Suprapubic skin (tissue), 3 donors: ENCODE data around the gene TSC22D4.

Source experiments
- CTCF ChIP-seq, 2 donors: fragments of 200-600 bp in 1 of 2; fragments of 450-650 bp in 1 of 2; sonication (generic) in 1 of 2; IDR thresholded peaks; one replicate each; pipeline ENCODE4 v1.5.1; 2016 to 2019; ENCODE audit warnings: antibody characterized with exemption in 2 of 2, mild to moderate bottlenecking in 1 of 2, moderate library complexity in 1 of 2
- EP300 ChIP-seq: sonication (generic); formaldehyde crosslinking; IDR thresholded peaks from one replicate; pipeline ENCODE4 v1.6.1; 2017; ENCODE audit warnings: antibody characterized with exemption
- POLR2A ChIP-seq, 2 donors: fragments of 450-650 bp; IDR thresholded peaks; one replicate each; pipeline ENCODE4 v1.6.1; 2017; ENCODE audit warnings: antibody characterized with exemption in 2 of 2, mild to moderate bottlenecking in 2 of 2, moderate library complexity in 2 of 2

GRCh38 chr7:100493476-100494264 lies 14.7 kb upstream of the TSC22D4 start:
- TF ChIP-seq CTCF (IDR thresholded peaks at IDR 0.05) (no peak), POLR2A (IDR thresholded peaks at IDR 0.05) (no peak), EP300 (no peak)
